K562 (cell line): ENCODE measurements around the gene BSCL2. TPM values are rescaled to one million over a fixed set of nuclear protein-coding genes. Genes with fewer than 3 reads are reported as not detected.

Experiments used
- ATAC-seq: fragments of 200-7000 bp; cut with Tn5 transposase; 3 replicates; pipeline ENCODE4 v1.9.1; 2020; ENCODE audit warnings: moderate library complexity
- BruUV-seq: library from RNA; stranded (reverse); fragments of 400-500 nt; replicated peaks from 2 replicates; lab custom pipeline; 2021; lab: Mats Ljungman, UMichigan
- CTCF ChIA-PET: fragments of 300-600 bp; formaldehyde crosslinking; extraction: SDS; loops from one replicate; lab custom pipeline; 2021; ENCODE audit warnings: low intra/inter-chr PET ratio; lab: Yijun Ruan, JAX
- POLR2A ChIA-PET: fragments of 300-600, 350-650 bp; sonication (Branson Sonifier 250); formaldehyde crosslinking; extraction: SDS; loops from one replicate; lab custom pipeline; 2021; ENCODE audit warnings: antibody characterized with exemption, inconsistent platforms; lab: Yijun Ruan, JAX
- DNase-seq, 4 experiments: peaks; one replicate each; pipeline versions ENCODE4 v3.0.0 to v3.0.0-alpha.2; 2011 to 2018; ENCODE audit warnings: low spot score in 3 of 4, mixed read lengths in 3 of 4; ENCODE audit errors: extremely low read depth in 1 of 4
- FAIRE-seq: peaks from 2 replicates; lab custom pipeline; 2011; peaks lifted over from hg19 to GRCh38; lab: Jason Lieb, UNC
- H2AFZ ChIP-seq: 2 replicates; pipeline ENCODE4 v1.6.0; 2011; ENCODE audit warnings: low read depth, low read length, control low read depth, inconsistent platforms
- H3K27ac ChIP-seq: fragments of 200-600 bp; 3 replicates; pipeline ENCODE4 v1.8.0; 2011; ENCODE audit warnings: low read depth, mild to moderate bottlenecking, control low read depth, inconsistent platforms, low read length, moderate library complexity, mixed read lengths; ENCODE audit errors: extremely low read depth
- H3K27me3 ChIP-seq, 2 experiments: fragments of 300-600 bp in 1 of 2; 2 replicates in 1 of 2; 3 replicates in 1 of 2; pipeline versions ENCODE4 v1.6.0 to v1.8.0; 2011; ENCODE audit warnings: inconsistent platforms in 2 of 2, low read length in 2 of 2, mild to moderate bottlenecking in 1 of 2, mixed read lengths in 1 of 2, moderate library complexity in 1 of 2; ENCODE audit not compliant: control insufficient read depth in 2 of 2, insufficient read depth in 2 of 2
- H3K36me3 ChIP-seq: fragments of 300-600 bp; 3 replicates; pipeline ENCODE4 v1.8.0; 2011; ENCODE audit warnings: mild to moderate bottlenecking, low read length, inconsistent platforms; ENCODE audit not compliant: control insufficient read depth, insufficient read depth
- H3K4me1 ChIP-seq, 2 experiments: fragments of 200-600 bp in 1 of 2; replicated peaks in 1 of 2; 2 replicates in 1 of 2; 3 replicates in 1 of 2; pipeline versions ENCODE4 v1.5.1 to v1.8.0; 2011; ENCODE audit warnings: inconsistent platforms in 2 of 2, low read length in 2 of 2, mild to moderate bottlenecking in 1 of 2, mixed read lengths in 1 of 2, moderate library complexity in 1 of 2; ENCODE audit not compliant: control insufficient read depth in 2 of 2, insufficient read depth in 2 of 2
- H3K4me2 ChIP-seq: 2 replicates; pipeline ENCODE4 v1.6.1; 2011; ENCODE audit warnings: low read length, control low read depth, inconsistent platforms, mixed read lengths; ENCODE audit not compliant: insufficient read depth
- H3K4me3 ChIP-seq: fragments of 200-600 bp; sonication (generic), shearing (Covaris generic); 2 replicates; pipeline ENCODE4 v1.5.1; 2016; ENCODE audit warnings: control low read depth, inconsistent platforms
- H3K79me2 ChIP-seq: fragments of 200-600 bp; 3 replicates; pipeline ENCODE4 v1.8.0; 2011; ENCODE audit warnings: low read length, inconsistent platforms; ENCODE audit not compliant: control insufficient read depth, insufficient read depth
- H3K9ac ChIP-seq, 2 experiments: 2 replicates each; pipeline versions ENCODE4 v1.6.0 to v1.6.1; 2011; ENCODE audit warnings: low read depth in 2 of 2, low read length in 2 of 2, control low read depth in 1 of 2, inconsistent platforms in 1 of 2, mild to moderate bottlenecking in 1 of 2, mixed read lengths in 1 of 2; ENCODE audit not compliant: insufficient read depth in 1 of 2
- H3K9me1 ChIP-seq: one replicate; pipeline ENCODE4 v1.6.0; 2011; ENCODE audit warnings: inconsistent platforms, mild to moderate bottlenecking, low read length, moderate library complexity; ENCODE audit not compliant: control insufficient read depth, insufficient read depth
- H3K9me3 ChIP-seq: replicated peaks from 2 replicates; pipeline ENCODE4 v1.5.1; 2011; ENCODE audit warnings: low read depth, low read length, inconsistent platforms; ENCODE audit not compliant: control insufficient read depth, insufficient read depth
- H4K20me1 ChIP-seq: replicated peaks from 2 replicates; pipeline ENCODE4 v1.6.1; 2011; ENCODE audit warnings: low read length, inconsistent platforms, mixed read lengths; ENCODE audit not compliant: control insufficient read depth, insufficient read depth
- CSDE1 ChIP-seq, 2 experiments: fragments of 450-650 bp; IDR thresholded peaks; 2 replicates each; pipeline ENCODE4 v1.6.1; 2016; ENCODE audit warnings: mild to moderate bottlenecking in 1 of 2
- ELF2 ChIP-seq: fragments of 250-450 bp; sonication (Bioruptor Pico); IDR thresholded peaks from 2 replicates; pipeline ENCODE4 v1.5.0; 2021; ENCODE audit warnings: mild to moderate bottlenecking
- ETV1 ChIP-seq: fragments of 450-650 bp; conservative IDR thresholded peaks from 2 replicates; pipeline ENCODE4 v1.6.1; 2016; ENCODE audit warnings: missing genetic modification characterization, control low read depth, low read depth, missing compliant biosample characterization
- POLR2G ChIP-seq: fragments of 200-400 bp; formaldehyde crosslinking; IDR thresholded peaks from 2 replicates; pipeline ENCODE4 v1.6.1; 2017; ENCODE audit warnings: low read depth, mild to moderate bottlenecking, antibody characterized with exemption, low read length, moderate library complexity
- RAD21 ChIP-seq, 2 experiments: fragments of 250-450 bp in 1 of 2; fragments of 450-650 bp in 1 of 2; sonication (Bioruptor Pico) in 1 of 2; formaldehyde crosslinking in 1 of 2; IDR thresholded peaks in 1 of 2; conservative IDR thresholded peaks in 1 of 2; 2 replicates each; pipeline versions ENCODE4 v1.4.0 to v1.8.0; 2020 to 2022; ENCODE audit warnings: mild to moderate bottlenecking in 2 of 2, moderate library complexity in 1 of 2
- RBFOX2 ChIP-seq: fragments of 200-400 bp; formaldehyde crosslinking; IDR thresholded peaks from 2 replicates; pipeline ENCODE4 v1.6.1; 2017; ENCODE audit warnings: low read depth, mild to moderate bottlenecking, low read length, moderate library complexity
- SMC3 ChIP-seq: conservative IDR thresholded peaks from 2 replicates; pipeline ENCODE4 v1.6.1; 2011; ENCODE audit warnings: low read depth, low read length, improper control_type of control experiment; ENCODE audit not compliant: insufficient read depth
- ZBTB7A ChIP-seq: IDR thresholded peaks from 2 replicates; pipeline ENCODE4 v1.6.1; 2011; ENCODE audit warnings: low read depth, mild to moderate bottlenecking, low read length, moderate library complexity, borderline replicate concordance; ENCODE audit not compliant: control insufficient read depth
- WGBS: fragments of 100-300 bp; shearing (Covaris generic); methylation state at CpG from one replicate; pipeline ENCODE4 v1.1.6; 2016; ENCODE audit warnings: low coverage, mixed read lengths; ENCODE audit not compliant: insufficient coverage; ENCODE audit errors: missing lambda C conversion rate; 5-methylcytosine and 5-hydroxymethylcytosine counted together
- in situ Hi-C: fragments of 300-500 bp; cut with MboI; formaldehyde crosslinking; loops from 4 replicates; pipeline ENCODE4 v1.15.0; 2018; ENCODE audit warnings: inconsistent platforms, mixed read lengths
- intact Hi-C: fragments of 100-400 bp; cut with micrococcal nuclease; formaldehyde crosslinking; loops from 2 replicates; pipeline ENCODE4 v1.14.2; 2022
- polyA plus RNA-seq, 8 experiments: library from polyadenylated mRNA; depleted of rRNA in 4 of 8; stranded (reverse) in 5 of 8; unstranded in 3 of 8; fragments of >200 nt; fragmentation: Nextera tagmentation in 2 of 8; fragmentation: Illumina TruSeq in 1 of 8; extraction: Ambion mirVana in 2 of 8; extraction: Trizol in 1 of 8; gene quantifications; 2 replicates each; pipeline versions ENCODE4 v1.2.1 to v1.2.3, GENCODE V29; 2011 to 2014; ENCODE audit warnings: inconsistent platforms in 1 of 8, missing spikeins in 1 of 8
- total RNA-seq, 7 experiments: library from RNA; depleted of rRNA in 6 of 7; stranded (reverse); fragments of >200 nt in 6 of 7; fragmentation: Illumina TruSeq in 2 of 7; extraction: Trizol in 2 of 7; gene quantifications; 2 replicates each; pipeline versions ENCODE4 v1.2.1 to v1.2.3, GENCODE V29; 2011 to 2021; ENCODE audit warnings: low replicate concordance in 1 of 7
- TF ChIP-seq, protein P1 (sequence below), 3 experiments: IDR thresholded peaks in 2 of 3; conservative IDR thresholded peaks in 1 of 3; 2 replicates each; pipeline ENCODE4 v1.5.1; 2011 to 2012; ENCODE audit warnings: low read length in 3 of 3, mild to moderate bottlenecking in 3 of 3, control low read depth in 2 of 3, improper control_type of control experiment in 1 of 3, inconsistent platforms in 1 of 3, low read depth in 1 of 3, mixed read lengths in 1 of 3, moderate library complexity in 1 of 3; ENCODE audit not compliant: insufficient read depth in 2 of 3
- TF ChIP-seq, protein P2 (sequence below): sonication (generic); formaldehyde crosslinking; IDR thresholded peaks from 2 replicates; pipeline ENCODE4 v1.8.0; 2022; ENCODE audit warnings: missing genetic modification reagents, mild to moderate bottlenecking, moderate library complexity, borderline replicate concordance

Gene BSCL2
- total and polyA plus RNA-seq, 9 of the 15 experiments (the other 6 are each of a cell fraction or from before 2014, with no cell fraction given), result 18.9 to 51.7 (median 35.2) TPM

DNA sequence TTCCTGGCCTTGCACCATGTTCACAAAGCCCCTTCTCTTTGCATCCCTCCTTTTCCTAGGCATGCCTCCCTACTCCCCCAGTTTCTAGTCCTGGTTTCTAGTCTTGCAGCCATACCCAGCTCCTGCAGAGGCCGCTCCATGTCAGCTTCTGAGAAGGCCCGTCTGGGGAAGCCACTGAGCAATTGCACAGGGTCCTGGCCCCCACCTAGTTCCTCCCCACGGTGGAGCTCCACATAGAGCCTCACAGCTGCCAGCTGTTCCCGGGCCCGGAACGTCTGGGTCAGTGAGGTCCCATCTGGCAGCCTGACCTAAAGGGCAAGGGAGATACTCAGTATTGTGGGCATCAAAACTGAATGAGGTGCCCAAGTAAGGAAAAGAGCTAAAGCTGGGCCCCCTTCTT is 30.5 kb downstream of the BSCL2 start:
- Histone ChIP-seq H2AFZ (no peak overlapping the region), H3K9me1 (no peaks in the 10 kb centered on the region)
- in situ Hi-C loops, result no loop called here
- TF ChIP-seq CSDE1 (IDR thresholded peaks at IDR 0.05) (no peak), RBFOX2 (peak; percentile 31; the same call in 1 of the 2 replicates), ETV1 (tag) (no peak), POLR2G (0 out of 2 replicates have a peak, but pooled peaks have one; percentile 23), SMC3 (0 out of 2 replicates have a peak, but pooled peaks have one; percentile 7), ELF2 (CRISPR knock-in tag) (no peak), RAD21 (CRISPR knock-in tag; conservative IDR thresholded peaks at IDR 0.05 in 1 of 2, IDR thresholded peaks at IDR 0.05 in 1 of 2) (peak in 1 of 2 experiments; percentile 22; a peak in 1 of 4 replicates), ZBTB7A (peak; percentile 67; the same call in 1 of the 2 replicates)
- TF ChIP-seq, protein P1, sequence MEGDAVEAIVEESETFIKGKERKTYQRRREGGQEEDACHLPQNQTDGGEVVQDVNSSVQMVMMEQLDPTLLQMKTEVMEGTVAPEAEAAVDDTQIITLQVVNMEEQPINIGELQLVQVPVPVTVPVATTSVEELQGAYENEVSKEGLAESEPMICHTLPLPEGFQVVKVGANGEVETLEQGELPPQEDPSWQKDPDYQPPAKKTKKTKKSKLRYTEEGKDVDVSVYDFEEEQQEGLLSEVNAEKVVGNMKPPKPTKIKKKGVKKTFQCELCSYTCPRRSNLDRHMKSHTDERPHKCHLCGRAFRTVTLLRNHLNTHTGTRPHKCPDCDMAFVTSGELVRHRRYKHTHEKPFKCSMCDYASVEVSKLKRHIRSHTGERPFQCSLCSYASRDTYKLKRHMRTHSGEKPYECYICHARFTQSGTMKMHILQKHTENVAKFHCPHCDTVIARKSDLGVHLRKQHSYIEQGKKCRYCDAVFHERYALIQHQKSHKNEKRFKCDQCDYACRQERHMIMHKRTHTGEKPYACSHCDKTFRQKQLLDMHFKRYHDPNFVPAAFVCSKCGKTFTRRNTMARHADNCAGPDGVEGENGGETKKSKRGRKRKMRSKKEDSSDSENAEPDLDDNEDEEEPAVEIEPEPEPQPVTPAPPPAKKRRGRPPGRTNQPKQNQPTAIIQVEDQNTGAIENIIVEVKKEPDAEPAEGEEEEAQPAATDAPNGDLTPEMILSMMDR (IDR thresholded peaks at IDR 0.05 in 2 of 3, conservative IDR thresholded peaks at IDR 0.05 in 1 of 3; ENCODE audit: insufficient read depth in 2 of 3, low read depth in 1 of 3, low read length in 3 of 3), result peak; percentile 39 to 49 (median 48); a peak in 4 of 6 replicates
- TF ChIP-seq, protein P2, sequence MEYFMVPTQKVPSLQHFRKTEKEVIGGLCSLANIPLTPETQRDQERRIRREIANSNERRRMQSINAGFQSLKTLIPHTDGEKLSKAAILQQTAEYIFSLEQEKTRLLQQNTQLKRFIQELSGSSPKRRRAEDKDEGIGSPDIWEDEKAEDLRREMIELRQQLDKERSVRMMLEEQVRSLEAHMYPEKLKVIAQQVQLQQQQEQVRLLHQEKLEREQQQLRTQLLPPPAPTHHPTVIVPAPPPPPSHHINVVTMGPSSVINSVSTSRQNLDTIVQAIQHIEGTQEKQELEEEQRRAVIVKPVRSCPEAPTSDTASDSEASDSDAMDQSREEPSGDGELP, result peak; percentile 52; the same call in 1 of the 2 replicates
- TF ChIP-seq, all 486 proteins: peak for 7
- Histone ChIP-seq H3K9ac (peak overlapping the region; percentile 77 to 85; a peak in 2 of 4 replicates), H3K27me3 (no peaks in the 10 kb centered on the region), H3K36me3 (peaks cover 51% of the 10 kb centered on the region), H3K9me3 (no peaks in the 10 kb centered on the region), H3K4me3 (no peak overlapping the region), H3K79me2 (peaks cover 63% of the 10 kb centered on the region), H4K20me1 (no peaks in the 10 kb centered on the region), H3K27ac (no peak overlapping the region), H3K4me2 (peak overlapping the region; percentile 83; the same call in 1 of the 2 replicates), H3K4me1 (peaks cover 37 to 56% of the 10 kb centered on the region in 2 experiments; a peak in 4 of 5 replicates)
- POLR2A ChIA-PET, result interaction anchor here (0.6 to 5.4 kb wide), 15 partner anchors 8 to 243 kb away, joined by 3 to 57 read pairs (median 3); partner anchors contain the start of genes C11orf98, CSKMT, HNRNPUL2 and LRRN4CL
- FAIRE-seq, result no peak
- no peak for DNase-seq
- intact Hi-C loops, result no loop called here
- BruUV-seq, result no TSS peak
- no peak for ATAC-seq
- 44% methylated on average over 6 of the region's 6 CpGs for WGBS
- CTCF ChIA-PET, result no interaction called here
